ENCODE results near the gene FAM222B.

- no peak for TF ChIP-seq CTCF (conservative IDR thresholded peaks at IDR 0.05; ENCODE audit: low read depth, low read length)
- TF ChIP-seq BHLHE40 (IDR thresholded peaks at IDR 0.05; ENCODE audit: low read depth, low read length) = no peak
- no peak for TF ChIP-seq MXI1 (IDR thresholded peaks at IDR 0.05; ENCODE audit: borderline replicate concordance, low read depth, low read length)
- no peak for TF ChIP-seq POLR2A (IDR thresholded peaks at IDR 0.05; ENCODE audit: low read depth, low read length)
- no peak for TF ChIP-seq CEBPB (IDR thresholded peaks at IDR 0.05; ENCODE audit: low read depth, low read length)
- TF ChIP-seq SMC3 (IDR thresholded peaks at IDR 0.05; ENCODE audit: low read depth, low read length) = no peak
- no peak for TF ChIP-seq RFX5 (IDR thresholded peaks at IDR 0.05; ENCODE audit: low read depth, low read length)
These were observed 68.4 kb downstream of the FAM222B start for GRCh38 chr17:28774206-28774605.

Data from IMR-90 (cell line).